ENCODE results near the gene CTIF. TPM values are rescaled to one million over a fixed set of nuclear protein-coding genes. Genes with fewer than 3 reads are reported as not detected.

CTIF gene
- total RNA-seq, 1 donor from 2014 or later, result 137 TPM

DNA sequence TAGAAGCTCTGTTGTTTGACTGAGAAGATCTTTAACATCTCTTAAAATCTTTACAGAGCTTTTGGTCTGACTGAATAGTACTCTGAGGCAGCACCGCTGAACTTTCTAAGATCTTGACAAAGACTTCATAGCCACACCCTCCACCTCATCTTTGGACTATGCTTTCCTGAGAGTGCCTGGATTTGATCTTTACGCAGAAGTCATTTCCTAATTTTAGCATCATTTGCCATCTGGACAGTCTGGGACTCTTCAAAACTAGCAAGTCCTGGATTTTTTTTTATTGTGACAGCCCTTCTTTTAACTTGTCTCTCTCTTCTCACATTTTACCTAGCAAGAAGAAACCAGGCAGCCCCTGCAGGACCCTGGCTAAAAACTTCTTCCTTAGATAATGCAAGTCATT lies 188.8 kb downstream of the CTIF start:
- peaks cover 6% of the 10 kb centered on the region for H3K27me3 Mint-ChIP-seq (ENCODE audit: unreplicated experiment)
- DNase-seq, result no peak
- peaks cover 20% of the 10 kb centered on the region for H3K4me1 Mint-ChIP-seq (ENCODE audit: low read depth, unreplicated experiment)
- H3K36me3 Mint-ChIP-seq (ENCODE audit: unreplicated experiment), result peaks cover 7% of the 10 kb centered on the region
- H3K9me3 Mint-ChIP-seq (ENCODE audit: unreplicated experiment), result peaks cover 16% of the 10 kb centered on the region
- H3K27ac Mint-ChIP-seq (ENCODE audit: unreplicated experiment), result no peak overlapping the region
- H3K4me3 Mint-ChIP-seq (ENCODE audit: unreplicated experiment), result no peak overlapping the region
- TF ChIP-seq, protein P1, sequence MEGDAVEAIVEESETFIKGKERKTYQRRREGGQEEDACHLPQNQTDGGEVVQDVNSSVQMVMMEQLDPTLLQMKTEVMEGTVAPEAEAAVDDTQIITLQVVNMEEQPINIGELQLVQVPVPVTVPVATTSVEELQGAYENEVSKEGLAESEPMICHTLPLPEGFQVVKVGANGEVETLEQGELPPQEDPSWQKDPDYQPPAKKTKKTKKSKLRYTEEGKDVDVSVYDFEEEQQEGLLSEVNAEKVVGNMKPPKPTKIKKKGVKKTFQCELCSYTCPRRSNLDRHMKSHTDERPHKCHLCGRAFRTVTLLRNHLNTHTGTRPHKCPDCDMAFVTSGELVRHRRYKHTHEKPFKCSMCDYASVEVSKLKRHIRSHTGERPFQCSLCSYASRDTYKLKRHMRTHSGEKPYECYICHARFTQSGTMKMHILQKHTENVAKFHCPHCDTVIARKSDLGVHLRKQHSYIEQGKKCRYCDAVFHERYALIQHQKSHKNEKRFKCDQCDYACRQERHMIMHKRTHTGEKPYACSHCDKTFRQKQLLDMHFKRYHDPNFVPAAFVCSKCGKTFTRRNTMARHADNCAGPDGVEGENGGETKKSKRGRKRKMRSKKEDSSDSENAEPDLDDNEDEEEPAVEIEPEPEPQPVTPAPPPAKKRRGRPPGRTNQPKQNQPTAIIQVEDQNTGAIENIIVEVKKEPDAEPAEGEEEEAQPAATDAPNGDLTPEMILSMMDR (IDR thresholded peaks at IDR 0.05; ENCODE audit: partially characterized antibody, unreplicated experiment), result no peak

DNA sequence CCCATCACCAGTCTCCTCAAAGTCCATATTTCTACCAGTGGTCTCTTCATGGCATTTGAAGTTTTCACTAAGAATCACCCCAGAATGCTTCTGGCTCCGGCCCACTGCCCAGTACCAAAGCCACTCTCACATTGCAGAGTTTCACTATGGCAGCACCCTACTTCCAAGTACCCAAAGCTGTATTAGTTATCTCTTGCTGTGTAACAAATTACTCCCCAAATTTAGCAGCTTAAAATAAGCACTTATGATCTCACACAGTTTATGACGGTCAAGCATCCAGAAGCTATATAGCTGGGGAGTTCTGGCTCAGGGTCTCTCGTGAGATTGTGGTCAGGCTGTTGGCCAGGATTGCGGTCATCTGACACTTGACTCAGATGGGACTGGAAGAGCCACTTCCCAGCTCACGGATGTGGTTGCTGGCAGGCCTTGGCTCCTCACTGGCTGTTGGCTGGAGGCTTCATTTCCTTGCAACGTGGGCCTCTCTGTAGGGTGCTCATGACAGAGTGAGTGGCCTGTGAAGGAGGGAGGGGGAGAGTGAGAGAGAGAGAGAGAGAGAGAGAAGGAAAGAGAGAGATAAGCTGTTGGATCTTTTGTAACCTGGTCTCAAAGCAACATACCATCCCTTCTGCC lies 189.5 kb downstream of the CTIF start:
- Mint-ChIP-seq H3K27me3 (ENCODE audit: unreplicated experiment) (peaks cover 6% of the 10 kb centered on the region), H3K27ac (ENCODE audit: unreplicated experiment) (no peak overlapping the region), H3K4me3 (ENCODE audit: unreplicated experiment) (no peak overlapping the region), H3K36me3 (ENCODE audit: unreplicated experiment) (peaks cover 7% of the 10 kb centered on the region), H3K4me1 (ENCODE audit: low read depth, unreplicated experiment) (peaks cover 26% of the 10 kb centered on the region), H3K9me3 (ENCODE audit: unreplicated experiment) (peaks cover 16% of the 10 kb centered on the region)
- DNase-seq, result no peak
- TF ChIP-seq, protein P1 (IDR thresholded peaks at IDR 0.05; ENCODE audit: partially characterized antibody, unreplicated experiment), result no peak

DNA sequence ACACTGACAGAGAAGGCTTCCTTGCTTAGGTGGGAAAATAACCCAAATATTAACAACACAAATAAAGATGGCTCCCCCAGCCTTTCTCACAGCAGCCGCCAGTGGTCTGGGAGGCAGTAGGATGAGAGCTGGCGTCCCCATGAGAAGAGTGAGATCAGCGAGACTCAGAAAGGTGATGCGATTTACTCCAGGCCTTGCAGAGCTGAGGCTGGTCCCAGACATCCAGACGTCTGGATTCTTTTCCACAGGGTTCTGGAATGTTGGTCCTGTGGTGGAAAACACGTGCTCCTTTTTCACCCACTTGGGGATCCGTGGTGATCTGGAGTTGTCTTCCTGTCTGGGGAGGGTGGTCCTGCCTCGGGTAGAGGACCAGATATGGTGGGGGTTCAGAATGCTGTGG lies 190.6 kb downstream of the CTIF start:
- H3K4me1 Mint-ChIP-seq (ENCODE audit: low read depth, unreplicated experiment), result peaks cover 25% of the 10 kb centered on the region
- H3K27ac Mint-ChIP-seq (ENCODE audit: unreplicated experiment), result no peak overlapping the region
- H3K27me3 Mint-ChIP-seq (ENCODE audit: unreplicated experiment), result peaks cover 6% of the 10 kb centered on the region
- no peak overlapping the region for H3K4me3 Mint-ChIP-seq (ENCODE audit: unreplicated experiment)
- H3K36me3 Mint-ChIP-seq (ENCODE audit: unreplicated experiment), result peaks cover 7% of the 10 kb centered on the region
- DNase-seq, result no peak
- TF ChIP-seq, protein P1 (IDR thresholded peaks at IDR 0.05; ENCODE audit: partially characterized antibody, unreplicated experiment), result no peak
- H3K9me3 Mint-ChIP-seq (ENCODE audit: unreplicated experiment), result peaks cover 16% of the 10 kb centered on the region

DNA sequence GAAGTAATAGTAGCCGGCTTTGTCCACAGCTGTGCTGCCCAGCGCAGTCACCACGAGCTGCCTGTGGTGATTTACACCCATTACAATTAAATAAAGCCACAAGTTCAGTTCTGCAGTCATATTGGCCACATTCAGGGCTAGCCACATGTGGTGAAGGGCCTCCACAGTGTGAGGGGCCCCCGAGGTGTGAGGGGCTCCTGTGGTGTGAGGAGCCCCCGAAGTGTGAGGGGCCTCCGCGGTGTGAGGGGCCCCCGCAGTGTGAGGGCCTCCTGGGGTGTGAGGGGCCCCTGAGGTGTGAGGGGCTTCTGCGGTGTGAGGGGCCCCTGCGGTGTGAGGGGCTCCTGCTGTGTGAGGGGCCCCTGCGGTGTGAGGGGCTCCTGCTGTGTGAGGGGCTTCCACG lies 191.2 kb downstream of the CTIF start:
- Mint-ChIP-seq H3K27ac (ENCODE audit: unreplicated experiment) (no peak overlapping the region), H3K4me1 (ENCODE audit: low read depth, unreplicated experiment) (peaks cover 22% of the 10 kb centered on the region), H3K36me3 (ENCODE audit: unreplicated experiment) (peaks cover 9% of the 10 kb centered on the region), H3K27me3 (ENCODE audit: unreplicated experiment) (peaks cover 6% of the 10 kb centered on the region), H3K9me3 (ENCODE audit: unreplicated experiment) (peaks cover 11% of the 10 kb centered on the region), H3K4me3 (ENCODE audit: unreplicated experiment) (no peak overlapping the region)
- DNase-seq, result no peak
- TF ChIP-seq, protein P1 (IDR thresholded peaks at IDR 0.05; ENCODE audit: partially characterized antibody, unreplicated experiment), result no peak

DNA sequence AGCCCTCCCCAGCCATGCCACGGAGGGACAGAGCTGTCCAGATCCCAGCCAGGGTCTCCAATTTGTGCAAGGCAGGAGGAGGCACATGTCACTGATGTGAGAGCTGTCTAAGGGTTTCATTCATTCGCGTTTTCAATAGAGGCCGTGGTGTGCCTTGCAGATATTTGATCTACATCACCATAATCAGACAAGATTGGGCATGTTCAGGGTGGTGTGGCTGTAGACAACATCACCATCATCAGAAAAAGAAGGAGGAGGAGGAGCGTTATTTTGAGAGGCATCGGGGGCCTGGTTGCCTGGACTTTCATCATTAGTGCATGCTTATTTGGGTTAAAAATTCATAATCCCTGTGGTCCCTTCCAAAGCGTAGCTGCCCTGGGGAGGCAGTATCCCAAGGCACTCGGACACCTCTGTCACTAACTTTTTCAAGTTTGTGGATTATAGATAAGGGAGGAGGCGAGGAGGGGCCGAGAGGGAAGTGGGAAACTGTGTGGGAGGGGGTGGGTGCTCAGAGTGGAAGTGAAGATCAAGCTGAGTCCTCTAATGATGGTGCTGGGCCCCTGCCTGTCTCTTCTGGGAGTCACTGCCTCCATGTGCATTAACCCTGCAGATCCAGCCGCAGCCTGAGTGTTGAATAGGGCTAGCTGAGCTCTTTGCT lies 194.1 kb downstream of the CTIF start:
- peaks cover 3% of the 10 kb centered on the region for H3K9me3 Mint-ChIP-seq (ENCODE audit: unreplicated experiment)
- no peak for DNase-seq
- peaks cover 8% of the 10 kb centered on the region for H3K27me3 Mint-ChIP-seq (ENCODE audit: unreplicated experiment)
- TF ChIP-seq, protein P1 (IDR thresholded peaks at IDR 0.05; ENCODE audit: partially characterized antibody, unreplicated experiment), result no peak
- peaks cover 7% of the 10 kb centered on the region for H3K36me3 Mint-ChIP-seq (ENCODE audit: unreplicated experiment)
- no peak overlapping the region for H3K27ac Mint-ChIP-seq (ENCODE audit: unreplicated experiment)
- peaks cover 28% of the 10 kb centered on the region for H3K4me1 Mint-ChIP-seq (ENCODE audit: low read depth, unreplicated experiment)
- no peak overlapping the region for H3K4me3 Mint-ChIP-seq (ENCODE audit: unreplicated experiment)
